Measurements from ENCODE around the gene PARD3.

PARD3 gene

GRCh38 chr10:34721208-34721840 lies 93.8 kb downstream of the PARD3 start:
- no peak for TF ChIP-seq CTCF (IDR thresholded peaks at IDR 0.05)

- TF ChIP-seq CTCF (IDR thresholded peaks at IDR 0.05), result no peak
Measured at GRCh38 chr10:34719746-34720145, 95.3 kb downstream of the PARD3 start.

- TF ChIP-seq CTCF (IDR thresholded peaks at IDR 0.05), result no peak
Measured at GRCh38 chr10:34719328-34719727, 95.8 kb downstream of the PARD3 start.

- TF ChIP-seq CTCF (IDR thresholded peaks at IDR 0.05), result no peak
Measured at GRCh38 chr10:34717429-34717828, 97.7 kb downstream of the PARD3 start.

GRCh38 chr10:34716958-34717357 lies 98.1 kb downstream of the PARD3 start:
- no peak for TF ChIP-seq CTCF (IDR thresholded peaks at IDR 0.05)

- no peak for TF ChIP-seq CTCF (IDR thresholded peaks at IDR 0.05)
Measured at GRCh38 chr10:34716234-34716633, 98.9 kb downstream of the PARD3 start.

GRCh38 chr10:34715511-34716187 lies 99.4 kb downstream of the PARD3 start:
- no peak for TF ChIP-seq CTCF (IDR thresholded peaks at IDR 0.05)

Measured in LNCAP (cell line).